ENCODE data around the gene DAB1.

The DAB1 gene

DNA sequence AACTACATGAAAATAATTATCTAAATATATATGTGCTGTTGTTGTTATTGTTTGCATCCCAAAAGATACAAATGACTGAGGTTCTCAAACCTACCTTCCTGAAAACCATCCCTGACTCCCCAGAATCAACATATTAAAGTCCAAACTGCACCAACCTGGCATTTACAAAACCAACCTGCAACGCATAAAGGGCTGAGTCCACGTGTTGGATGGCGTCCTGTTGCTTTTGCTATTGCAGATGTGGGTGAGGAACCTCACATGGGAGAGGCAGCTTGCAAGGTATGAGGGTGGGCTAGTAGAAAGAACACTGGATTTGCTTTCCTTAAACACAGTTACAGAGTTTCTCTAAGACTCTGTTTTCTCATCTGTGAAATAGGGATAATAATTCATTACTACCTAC lies 456.5 kb downstream of the DAB1 start:
- no peak for DNase-seq

DNA sequence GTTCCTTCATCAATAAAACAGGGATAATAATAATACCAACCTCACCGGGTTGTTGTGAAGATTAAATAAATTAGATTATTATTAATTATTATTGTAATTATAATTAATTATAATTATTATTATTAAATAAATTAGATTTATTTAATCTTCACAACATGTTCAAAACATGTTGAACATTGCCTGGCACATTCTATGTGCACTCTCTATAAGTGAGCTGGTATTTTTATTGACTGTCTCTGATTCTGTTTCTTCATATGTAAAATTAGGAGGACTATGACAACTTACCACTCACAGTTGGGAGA lies 457.2 kb downstream of the DAB1 start:
- no peak for DNase-seq

DNA sequence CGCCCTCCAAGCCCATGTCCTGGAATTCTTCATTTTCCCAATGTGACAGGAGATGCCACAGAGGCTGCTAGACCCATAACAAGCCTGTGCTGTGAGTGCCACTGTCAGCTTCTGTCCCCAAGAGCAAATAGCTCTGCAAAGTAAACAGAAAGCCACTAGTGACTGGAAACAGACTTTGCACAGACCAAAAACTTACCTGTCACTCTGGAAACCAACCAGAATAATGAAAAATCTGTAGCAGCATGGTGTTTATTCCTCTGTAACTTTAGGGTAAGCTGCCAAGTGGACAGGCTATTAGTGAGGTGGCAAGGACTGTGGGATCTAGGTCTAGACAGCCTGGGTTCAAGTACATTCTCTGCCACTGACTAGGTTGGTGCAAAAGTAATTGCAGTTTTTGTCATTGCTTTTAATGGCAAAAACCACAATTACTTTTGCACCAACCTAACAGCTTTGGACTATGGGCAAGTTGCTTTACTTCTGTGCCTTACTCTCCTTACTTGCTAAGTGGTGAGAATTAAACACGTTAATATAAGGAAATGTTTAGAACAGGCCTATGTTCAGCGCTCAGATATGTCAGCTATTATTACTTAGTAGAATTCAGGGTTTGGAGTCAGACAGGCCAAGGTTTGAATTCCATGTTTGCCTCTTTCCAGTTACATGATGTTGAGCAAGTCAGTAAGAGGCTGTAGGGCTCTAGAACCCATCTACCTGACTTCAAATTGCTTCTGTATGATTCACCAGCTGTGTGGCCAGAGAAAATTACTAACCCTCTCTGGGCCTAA lies 457.8 kb downstream of the DAB1 start, which contains the start of gene C8B:
Gene C8B (minus strand): TSS at position 100 of the 782 bp plus-strand sequence. CDS start 67 bp downstream, at position 33.
- DNase-seq = no peak

DNA sequence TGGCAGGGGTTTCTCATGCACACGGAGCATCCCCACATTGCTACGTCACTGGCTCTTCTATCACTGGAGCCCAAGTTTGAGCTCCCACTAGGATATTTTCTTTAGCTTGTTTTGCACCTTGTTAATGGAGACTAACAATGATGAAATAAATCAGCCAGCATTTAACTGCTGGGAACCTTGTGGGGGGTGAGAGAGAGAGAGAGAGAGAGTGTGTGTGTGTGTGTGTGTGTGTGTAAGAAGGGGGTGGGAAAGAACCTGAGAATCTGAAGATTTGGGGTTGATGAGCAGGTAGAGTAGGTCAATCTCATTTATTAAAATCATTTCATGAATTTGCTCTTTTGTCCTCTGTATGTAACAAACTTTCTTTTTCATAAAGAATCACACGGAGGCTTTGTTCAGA lies 458.7 kb downstream of the DAB1 start:
- no peak for DNase-seq

DNA sequence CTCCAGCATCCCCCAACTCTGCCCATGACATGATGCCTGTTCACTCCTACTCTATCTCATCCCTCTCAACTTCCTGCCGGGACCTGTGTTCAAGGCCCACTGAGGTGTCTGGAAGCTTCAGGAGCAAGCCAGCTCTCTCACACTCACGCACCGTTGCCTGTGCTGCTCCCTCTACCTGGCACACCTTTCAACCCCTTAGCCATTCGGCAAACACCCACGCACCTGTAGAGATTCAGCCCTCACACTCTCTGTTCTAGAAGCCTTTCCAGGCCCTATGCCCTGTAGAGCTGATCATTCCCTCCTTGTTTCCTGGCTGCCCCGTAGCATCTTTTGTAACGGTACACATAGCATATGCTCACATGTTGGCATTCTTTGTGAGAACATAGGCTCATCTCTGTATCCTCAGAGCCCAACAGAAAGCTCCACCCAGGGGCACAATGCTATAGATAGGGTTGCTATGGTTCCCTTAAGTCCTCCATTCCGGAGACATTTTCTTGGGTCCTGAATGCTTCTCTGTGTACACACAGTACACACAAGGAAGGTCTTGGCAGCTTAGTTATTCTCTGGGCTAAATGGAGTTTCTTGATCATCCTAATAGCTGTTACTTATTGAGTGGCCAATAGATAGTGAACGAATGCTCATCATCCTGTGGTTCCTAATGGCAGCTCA lies 459.4 kb downstream of the DAB1 start:
- no peak for DNase-seq

DNA sequence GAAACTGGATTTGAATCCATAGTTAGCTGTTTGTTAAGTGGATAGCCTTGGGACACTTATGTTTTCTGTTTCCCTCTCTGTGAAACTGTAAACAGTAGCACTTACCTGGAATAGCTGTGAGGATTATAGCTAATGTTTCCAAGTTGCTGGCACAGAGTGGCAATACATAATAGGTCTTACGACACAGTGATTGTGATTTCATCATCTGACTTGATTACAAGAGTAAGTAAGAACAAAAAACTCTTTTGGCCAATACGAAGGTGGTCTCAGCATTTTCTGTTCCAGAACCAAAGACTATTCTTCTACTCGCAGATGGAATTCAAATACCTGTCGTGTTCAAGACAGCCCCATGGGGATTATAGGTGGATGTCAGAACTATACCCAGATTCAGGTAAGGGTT lies 460.2 kb downstream of the DAB1 start:
- no peak for DNase-seq

DNA sequence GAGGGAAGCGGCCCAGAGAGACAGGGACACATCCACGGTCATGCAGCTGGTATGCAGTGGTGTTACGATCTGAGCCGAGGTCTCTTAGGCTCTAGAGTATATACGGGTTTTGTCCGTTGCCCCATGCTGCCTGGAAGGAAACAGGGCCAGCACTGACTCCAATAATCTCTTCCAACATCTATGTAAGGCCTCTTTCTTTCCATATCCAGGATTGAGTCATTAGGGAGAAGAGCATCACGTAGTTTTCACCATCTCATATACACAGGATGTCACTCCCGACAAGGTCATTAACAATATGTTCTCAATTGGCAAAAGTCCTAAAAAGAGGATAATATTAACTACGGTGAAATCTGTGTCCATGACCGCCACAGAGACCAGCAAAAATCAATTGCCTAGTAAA lies 462.4 kb downstream of the DAB1 start:
- DNase-seq = no peak

DNA sequence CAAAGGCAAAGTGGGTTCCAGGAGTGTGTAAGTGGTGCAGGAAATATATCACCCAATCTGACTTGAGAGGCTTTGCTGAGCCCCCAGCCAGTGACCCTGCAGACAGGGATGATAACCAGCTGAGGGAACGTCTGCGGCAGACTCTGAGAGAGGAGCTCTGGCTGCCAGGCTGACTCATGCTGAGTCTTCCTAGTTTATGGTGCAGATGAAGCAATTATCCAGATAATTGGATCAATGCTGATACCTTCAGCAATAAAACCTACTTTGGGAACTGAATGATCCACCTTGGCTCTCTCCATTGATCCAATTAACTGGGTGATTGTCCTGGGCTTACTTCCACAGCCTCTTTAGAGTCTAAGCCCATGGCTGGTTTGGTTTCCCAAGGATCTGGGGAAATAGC lies 465.3 kb downstream of the DAB1 start:
- no peak for DNase-seq

DNA sequence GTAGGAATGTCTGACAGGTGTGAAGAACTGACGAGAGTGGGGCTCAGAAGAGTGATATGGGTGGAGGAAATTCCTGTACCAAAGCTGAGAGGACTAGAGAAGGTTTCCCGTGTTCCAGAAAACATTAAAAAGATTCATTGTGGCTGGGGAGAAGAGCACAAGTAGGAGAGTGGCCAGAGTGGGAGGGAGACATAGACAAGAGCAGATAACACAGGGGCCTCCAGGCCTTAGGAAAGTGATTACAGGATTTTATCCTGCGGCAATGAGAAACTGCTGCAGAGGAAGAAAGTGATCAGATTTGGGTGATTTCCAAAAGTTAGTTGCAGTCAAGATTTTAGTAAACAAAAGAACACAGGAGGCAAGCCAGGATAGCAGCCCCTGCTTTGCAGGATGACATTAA lies 465.9 kb downstream of the DAB1 start:
- DNase-seq = no peak

DNA sequence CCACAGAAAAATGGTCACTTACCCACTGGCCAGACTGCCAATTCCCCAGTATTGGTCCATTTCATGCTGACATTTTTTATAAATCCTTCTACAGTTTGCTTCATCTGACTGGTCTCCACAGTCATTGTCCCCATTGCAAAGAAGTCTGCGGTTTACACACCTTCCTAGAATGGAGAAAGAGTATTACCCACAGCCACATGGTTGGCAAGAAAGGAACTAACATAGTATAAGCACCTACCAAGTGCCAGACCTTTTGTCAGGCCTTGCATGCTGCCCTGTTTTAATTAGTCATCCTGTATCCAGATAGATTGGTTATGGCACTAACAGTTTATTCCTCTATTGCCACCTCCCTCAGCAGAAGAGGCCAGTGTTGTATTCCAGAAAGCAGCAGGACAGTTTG lies 469.2 kb downstream of the DAB1 start:
- DNase-seq = no peak

DNA sequence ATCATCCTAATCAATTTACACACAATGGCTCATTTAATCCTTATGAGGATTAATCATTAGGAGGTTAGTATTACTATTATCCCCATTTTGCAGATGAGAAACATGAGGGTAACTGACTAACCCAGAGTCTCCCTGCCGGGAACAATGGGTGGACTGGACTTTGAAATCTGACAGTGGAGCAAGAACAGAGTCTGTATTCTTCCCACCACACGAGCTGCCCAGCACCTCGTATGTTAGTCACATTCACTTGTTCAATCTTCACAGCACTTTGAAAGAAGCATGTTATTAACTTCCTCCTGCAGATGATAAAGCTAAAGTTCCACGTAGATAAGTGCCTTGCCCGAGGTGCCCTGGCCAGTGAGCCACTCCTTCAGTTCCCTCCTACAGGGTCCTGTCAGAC lies 470.5 kb downstream of the DAB1 start:
- no peak for DNase-seq

DNA sequence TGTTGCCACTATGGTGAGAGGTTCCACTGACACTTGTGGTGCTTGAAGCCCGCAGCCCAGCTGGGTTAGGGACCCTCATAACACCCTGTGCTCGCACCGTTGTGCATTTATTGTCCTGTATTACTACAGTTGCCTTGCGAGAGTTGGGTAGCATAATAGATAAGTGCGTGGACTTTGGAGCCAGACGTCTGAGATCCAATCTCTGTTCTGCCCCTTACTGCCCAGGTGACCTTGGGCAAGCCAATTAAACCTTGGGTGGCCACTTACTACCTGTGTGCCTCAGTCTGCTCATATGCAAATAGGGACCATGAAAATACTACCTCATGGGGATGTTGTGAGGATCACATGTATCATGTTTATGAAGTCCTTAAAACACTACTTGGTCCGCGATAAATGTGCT lies 471.4 kb downstream of the DAB1 start:
- no peak for DNase-seq

DNA sequence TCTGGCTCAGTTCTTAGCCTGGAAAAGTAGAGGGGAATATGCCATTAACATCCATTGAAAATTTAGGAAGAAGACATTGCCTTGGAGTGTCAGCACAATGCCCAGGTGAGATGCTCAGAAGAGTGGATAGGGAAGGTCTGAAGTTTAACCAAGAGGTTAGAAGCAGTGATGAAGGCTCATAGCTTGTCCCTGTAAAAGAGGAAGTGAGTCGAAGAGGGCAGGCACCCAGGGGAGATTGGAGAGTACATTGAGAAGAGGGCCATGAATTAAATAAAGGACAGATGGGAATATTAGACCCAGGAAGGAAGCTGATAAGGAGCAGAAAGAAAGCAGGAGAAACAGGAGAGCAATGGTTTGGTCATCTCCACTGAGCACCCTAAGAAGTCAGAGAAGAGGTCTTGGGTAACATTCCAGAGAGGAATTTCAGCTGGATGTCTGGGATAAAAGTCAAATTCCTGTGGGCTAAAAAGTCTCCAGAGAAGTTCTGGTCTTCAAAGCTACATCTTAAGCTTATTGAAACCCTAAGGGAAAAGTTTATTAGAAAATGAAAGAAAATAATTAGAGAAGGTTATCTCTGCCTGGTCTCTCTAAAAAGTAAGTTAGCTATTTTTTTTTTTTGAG lies 475.3 kb downstream of the DAB1 start:
- DNase-seq = no peak
